Inferior parietal cortex (tissue), 1 donor: Measurements from ENCODE around the gene KCNT1.

Experiments
- DNase-seq: peaks from one replicate; pipeline ENCODE4 v3.0.0-alpha.2; 2016; ENCODE audit errors: extremely low spot score

The KCNT1 gene

DNA sequence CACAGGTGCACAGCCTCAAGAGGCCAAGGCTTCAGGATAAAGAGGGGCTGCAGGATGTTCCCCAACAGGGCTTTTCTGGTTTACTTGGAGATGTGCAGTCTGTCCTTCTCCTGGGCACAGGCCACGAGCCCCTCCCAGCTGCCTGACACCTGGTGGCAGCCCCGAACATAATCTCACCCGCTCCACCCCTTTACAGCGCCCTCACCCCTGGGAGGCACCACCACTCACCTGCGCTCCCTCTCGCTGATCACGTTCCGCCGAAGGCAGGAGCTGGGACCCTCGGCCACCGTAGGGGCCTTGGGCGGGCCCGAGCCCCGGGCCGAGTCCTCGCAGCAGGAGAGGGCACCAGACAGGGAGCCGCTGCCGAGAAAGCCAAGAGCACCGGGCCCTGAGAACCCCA lies 3.2 kb upstream of the KCNT1 start:
- DNase-seq = no peak

DNA sequence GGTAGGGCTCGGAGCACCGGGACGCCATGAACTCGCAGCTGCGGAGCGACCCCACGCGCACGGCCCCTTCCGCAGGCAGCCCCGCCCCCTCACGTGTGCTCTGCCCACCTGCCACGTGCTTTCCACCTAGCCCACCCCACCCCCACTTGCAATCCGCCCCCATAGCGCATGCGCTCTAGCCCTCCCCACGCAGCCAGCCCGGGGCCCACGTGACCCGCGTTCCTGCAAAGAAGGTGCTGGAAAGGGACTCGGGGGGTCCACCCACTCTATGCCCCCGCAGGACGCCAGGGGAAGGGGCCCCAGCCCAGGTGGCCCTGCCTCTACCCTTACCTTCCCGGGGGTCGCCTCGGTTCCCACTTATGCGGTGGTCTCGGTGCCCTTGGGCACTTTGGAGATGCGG lies 2.5 kb upstream of the KCNT1 start, which contains the start of gene SOHLH1:
TSS of gene SOHLH1 (minus strand) at position 42 of the 400 bp plus-strand sequence. CDS start at position 28, 14 bp downstream.
- no peak for DNase-seq

DNA sequence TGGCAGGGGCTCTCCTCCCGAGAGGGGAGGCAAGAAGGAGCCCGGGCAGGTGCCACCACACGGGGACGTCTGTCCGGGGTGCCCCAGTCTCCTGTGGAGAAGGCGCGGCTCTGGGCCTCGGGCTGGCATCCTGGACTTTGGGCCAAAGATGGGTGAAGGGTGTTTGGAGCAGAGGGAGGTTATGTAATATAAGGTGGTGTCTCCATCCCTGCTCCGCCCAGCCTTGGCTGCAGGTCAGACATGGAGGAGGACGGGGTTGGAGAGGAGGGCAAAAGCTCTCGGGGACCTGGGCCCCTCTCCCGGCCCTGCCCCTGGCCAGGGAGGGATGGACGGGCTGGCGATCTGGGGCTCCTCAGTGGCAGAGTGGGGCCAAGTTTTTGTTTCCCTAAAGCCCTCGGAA lies 1.5 kb upstream of the KCNT1 start:
- no peak for DNase-seq

DNA sequence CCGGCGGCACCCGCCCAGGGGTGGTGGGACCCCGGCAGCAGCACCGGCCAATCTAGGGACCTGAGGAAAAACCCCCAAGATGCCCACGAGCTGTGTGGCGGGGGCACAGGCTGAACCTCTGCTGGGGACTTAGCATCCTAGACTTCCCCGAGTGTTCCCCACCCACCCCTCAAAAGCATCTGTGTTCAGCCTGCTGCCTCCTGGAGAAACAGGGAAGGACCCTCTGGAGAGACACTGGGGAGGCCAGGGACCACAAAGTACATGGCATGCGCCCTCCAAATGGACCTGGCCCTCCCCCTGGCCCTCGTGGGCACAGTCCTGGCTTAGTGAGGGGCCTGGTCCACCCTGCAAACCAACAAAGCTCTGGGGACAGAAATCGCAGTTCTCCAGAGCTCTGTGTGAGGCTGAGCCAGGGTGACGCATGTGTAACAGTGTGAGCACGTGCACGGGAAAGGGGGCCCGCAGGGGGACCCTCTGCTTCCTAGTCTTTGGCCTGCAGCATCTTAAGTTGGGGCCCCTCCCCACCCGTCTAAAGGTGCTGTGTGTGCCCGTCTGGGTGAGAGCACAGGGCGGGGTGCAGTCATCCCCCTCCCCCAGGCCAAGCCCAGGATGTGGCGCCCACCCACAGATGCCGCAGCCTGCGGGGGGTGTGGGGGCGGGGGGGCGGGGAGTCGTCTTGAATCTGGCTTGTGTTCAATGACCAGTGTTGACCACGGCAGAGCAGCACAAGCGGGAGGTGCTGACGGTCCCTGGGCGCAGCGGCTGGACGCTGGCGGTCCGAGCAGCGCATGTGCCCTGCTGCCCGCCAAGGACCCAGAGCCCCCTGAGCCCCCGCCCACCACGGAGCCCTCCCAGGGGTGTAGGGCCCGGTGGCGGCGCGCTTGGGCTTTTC lies 672 bp upstream of the KCNT1 start:
- DNase-seq = no peak

DNA sequence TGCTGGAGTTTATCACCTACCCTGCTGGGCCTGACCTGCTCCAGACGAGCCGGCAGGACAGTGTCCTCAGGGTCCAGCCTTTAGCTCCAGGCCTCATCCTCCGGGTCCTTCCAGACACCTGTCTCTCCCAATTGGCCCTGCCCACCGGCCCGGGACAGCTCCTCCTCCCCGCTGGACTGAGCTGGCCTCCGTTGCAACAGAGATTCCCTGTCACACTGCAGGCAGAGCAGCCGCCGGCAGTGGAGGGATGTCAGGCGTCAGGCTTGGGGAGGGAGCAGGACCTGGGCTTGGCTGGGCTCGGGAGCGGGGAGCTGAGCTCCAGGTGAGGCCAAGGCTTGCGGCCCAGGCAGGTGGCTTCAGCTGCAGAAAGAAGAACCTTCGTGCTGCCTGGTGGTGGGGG lies 1.7 kb downstream of the KCNT1 start:
- DNase-seq = no peak

DNA sequence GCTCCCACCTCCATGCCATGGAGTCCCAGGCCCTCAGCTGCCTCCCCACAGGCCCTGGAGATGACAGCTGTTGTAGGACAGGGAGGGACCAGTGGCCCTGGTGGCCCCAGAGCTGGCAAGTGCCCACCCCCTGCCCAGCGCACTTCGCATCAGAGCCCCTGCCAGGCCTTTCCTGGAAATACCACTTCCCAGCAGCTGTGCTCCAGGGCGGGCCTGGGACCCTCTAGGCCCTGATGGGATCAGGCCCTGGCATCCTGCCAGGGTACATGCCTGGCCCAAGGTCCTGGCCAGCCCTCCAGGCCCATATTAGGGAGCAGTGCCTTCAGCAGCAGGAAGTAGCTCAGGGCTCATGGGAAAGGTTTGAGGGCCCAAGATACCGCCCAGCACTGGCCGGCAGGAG lies 2.5 kb downstream of the KCNT1 start:
- no peak for DNase-seq

DNA sequence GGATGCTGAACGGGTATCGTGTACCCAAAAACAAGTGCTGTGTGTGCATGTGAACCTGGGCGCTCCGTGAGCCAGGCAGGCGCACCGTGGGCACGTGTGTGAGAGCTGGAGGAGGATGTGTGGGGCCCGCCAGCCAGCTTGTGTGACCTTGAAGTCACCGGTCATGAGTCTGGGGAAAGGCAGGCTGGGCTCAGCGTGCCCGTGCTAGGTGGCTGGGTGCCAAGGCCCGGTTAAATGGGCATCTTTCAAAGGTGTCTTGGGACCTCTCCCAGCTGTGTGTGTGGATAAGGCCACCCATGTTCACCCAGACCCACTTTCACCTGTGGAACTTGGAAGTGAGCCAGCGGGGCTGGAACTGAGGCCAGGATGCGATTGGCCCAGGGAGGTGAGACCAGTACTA lies 3.4 kb downstream of the KCNT1 start:
- no peak for DNase-seq

DNA sequence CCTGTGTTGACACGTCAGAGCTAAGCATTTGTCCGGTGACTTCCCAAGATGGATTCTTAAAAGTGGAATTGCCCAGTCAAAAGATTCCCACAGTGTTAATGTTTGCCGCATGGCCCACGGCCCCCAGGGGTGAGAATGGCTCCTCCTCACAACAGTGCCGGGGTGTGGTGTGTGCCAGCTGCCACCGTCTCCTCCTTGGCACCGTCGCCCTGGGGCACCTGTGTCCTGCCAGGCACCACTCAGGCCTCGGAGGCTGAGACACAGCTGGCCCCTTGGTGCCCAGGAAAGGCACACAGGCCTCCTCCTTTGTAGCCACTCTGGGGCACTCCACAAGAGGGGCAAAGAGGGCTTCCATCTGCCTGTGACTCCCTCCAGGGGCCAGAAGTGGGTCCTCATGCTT lies 4.3 kb downstream of the KCNT1 start:
- DNase-seq = no peak

DNA sequence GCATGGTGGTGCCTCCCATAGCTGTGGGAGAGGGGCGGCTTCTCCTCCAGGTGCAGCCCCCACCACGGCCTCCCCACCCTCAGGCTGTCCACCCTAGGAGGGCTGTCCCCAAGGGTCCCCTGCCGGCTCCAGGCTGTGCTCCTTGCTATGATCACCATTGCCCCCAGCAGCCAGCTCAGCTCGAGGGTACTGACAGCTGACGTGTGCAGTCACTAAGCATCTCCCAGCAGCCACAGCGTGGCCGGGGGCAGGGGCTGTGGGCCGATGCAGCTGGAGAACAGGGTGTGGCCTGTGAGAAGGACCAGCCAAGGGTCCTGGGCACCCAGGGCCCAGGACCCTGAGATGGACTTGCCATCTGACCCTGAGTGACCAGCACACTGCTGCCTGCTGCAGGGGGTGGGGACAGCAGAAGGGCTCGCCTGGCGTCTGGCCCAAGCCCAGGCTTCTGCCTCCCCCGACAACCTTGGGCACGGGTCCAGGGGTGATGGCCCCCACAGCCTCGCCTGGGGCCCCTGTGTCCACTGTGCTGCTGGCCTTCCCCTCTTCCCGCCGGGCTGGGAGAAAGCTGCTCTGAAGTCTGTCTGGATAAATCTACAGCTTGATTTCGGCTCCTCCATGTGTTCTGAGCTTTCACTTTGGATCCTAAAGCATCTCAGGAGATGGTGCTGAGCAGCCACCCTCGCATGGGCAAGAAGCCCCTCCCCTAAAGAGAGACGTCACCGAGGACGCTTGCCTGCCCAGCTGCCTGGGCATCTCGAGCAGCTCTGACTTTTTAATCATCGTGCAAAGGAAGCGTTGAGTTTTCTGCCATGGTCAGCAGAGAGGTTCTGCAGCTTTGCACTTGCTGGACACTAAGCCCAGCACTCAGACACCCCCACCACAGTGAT lies 5.5 kb downstream of the KCNT1 start:
- no peak for DNase-seq

DNA sequence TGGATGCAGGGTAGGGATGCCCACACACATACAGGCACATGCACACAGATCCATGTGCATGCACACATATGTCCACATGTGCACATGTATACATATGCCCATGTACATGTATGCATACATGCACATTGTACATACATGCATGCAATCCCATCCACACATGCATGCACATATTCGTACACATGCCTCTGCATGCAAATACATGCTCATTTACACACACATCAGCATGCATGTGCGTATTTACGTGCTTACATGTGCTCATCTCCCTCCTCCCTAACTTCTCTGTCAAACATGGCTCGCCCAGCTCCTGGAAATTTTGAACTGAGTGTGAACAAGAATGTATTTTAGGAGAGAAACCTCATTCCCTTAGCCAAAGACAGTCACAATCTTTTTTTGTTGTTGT lies 6.2 kb downstream of the KCNT1 start:
- DNase-seq = no peak

DNA sequence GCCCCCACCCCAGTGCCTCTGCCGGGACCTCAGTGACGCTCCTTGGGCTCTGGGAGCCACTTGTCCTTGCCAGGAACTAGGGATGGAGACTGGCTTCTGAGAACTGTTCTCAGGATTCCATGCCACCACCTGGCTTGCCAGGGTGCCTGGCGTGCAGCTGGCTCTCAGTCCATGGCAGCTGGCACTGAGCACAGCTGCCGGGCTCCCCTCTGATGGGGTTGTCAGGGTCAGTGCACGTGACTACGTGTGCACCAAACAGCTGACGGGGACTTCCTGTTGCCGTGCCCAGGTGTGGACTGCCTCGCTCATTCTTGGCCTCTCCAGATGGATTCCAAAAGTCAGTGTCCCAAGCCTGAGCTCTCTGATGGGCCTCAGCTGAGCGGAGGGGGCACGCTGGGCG lies 9.4 kb downstream of the KCNT1 start:
- DNase-seq = no peak

DNA sequence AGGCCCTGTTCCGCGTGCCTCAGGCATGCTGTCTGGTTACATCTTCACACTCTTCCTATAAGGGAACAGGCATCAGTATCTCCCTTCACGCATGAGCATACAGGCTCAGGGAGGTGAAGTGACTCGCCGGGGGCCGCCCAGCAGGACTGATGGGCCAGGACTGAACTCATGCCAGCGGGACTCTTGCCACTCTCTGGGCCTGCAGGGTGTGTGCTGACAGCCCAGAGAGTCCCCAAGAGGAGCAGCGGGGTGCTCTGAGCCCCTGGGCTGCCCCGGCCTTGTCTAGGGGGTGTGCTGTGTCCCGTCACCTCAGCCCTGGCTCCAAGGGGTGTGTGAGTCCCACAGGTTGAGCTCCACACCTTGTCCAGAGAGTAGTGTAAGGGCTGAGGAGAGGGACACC lies 9.9 kb downstream of the KCNT1 start:
- no peak for DNase-seq

DNA sequence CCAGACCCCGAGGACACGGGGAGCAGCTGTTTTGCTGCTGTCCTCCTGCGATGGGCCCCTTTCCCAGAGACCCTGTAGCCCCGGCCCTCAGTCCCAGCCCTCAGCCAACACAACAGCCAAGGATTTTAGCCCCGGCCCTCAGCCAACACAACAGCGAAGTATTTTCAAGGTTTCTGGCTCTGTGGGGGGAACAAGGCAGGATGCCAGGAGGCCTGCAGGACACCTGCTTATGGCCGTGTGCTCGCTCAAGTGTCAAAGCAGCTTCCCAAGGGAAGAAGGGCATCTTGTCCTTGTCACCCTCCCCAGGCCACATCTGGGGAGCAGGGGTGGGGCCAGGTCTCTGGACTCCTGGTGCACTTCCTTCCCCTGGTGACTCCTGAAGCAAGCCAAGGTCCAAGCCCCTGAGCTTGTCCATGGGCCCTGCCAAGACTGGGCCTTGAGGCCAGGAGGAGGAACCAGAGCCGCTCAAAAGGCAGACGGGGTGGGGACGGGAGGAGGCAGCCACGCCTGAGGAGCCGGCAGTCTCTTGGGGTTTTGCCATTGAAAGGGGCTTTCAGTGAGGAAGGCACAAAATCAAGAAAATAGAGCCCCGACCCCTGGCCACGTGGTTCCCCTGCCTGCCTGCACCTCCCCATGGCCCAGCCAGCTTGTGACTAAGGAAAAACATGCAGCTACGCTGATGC lies 10.8 kb downstream of the KCNT1 start:
- no peak for DNase-seq

DNA sequence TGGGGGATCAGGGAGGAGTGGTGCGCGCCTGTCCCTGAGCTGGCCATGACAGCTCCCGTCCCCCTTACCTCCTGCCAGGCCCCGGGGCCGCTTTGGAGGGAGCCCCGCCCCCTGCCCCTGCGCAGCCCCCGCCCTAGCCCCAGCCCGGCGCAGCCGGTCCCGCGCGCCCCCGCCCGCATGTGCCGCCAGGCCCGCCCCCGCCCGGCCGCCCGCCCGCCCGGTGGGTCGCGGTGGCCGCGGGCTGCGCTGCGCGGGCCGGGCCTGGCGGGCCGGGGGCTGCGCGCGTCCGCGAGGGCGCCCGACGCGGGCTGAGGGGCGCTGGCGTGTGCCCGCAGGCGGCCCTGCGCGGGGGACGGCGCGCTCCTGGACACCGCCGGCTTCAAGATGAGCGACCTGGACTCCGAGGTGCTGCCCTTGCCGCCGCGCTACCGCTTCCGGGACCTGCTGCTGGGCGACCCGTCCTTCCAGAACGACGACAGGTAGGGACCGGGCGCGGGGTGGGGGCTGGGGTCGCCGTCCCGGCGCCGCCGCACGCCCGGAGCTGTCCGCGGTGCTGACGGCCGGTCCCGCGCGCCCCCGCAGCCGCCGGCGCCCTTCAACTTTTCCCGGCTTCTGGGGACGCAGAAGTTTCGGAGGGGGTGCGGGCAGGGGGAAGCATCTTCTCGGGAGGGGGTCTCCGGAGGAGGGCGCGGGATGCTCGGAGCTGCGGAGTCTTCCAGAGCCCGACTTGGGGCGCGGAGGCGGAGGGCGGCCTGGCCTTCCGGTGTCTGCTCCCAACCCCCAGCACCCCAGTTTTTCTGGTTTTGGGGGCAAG lies 12.5 kb downstream of the KCNT1 start:
- no peak for DNase-seq

DNA sequence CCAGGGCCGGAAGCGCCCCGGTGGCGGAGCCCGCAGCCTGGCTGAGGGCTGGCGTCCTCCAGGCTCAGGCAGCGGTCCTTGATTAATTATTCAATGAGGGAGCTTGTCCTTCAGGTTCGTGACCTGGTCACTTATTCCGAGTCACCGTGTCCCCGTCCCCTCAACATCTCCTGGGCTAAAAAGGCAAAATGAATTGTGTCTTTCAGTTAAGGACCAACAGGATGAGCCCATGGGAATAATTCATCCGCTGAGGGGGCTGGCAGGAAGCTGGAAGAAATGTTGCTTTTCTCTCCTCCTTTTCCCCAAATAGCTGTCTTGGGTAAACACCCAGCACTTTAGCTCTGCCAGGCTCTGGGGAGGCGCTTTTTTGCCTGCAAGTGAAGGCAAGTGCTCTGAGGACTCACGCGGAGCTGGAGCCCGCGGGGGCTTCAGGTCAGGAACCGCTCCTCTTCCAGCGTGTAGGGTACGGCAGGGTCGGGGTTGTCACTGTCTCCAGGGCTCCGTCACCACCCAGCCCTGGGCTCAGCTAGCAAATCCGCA lies 13.1 kb downstream of the KCNT1 start:
- no peak for DNase-seq

DNA sequence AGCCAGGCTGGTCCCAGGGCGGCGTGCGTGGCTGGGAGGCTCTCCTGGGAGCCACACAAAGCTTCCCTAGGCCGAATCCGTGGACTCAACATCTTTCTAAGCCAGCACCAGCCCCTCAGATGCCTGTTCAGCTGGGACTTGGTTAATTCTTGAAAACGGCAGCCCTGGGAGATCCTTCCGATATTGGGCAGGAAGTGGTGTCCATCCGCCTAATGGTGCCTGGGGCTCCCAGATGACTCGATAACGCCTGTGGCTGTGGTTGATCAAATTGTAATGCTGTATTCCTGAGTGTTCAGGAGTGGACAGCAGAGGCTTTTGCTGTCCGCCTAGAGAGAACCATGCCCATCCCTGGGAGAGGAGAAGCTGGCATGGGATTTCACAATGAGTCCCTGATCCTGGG lies 14.1 kb downstream of the KCNT1 start:
- no peak for DNase-seq

DNA sequence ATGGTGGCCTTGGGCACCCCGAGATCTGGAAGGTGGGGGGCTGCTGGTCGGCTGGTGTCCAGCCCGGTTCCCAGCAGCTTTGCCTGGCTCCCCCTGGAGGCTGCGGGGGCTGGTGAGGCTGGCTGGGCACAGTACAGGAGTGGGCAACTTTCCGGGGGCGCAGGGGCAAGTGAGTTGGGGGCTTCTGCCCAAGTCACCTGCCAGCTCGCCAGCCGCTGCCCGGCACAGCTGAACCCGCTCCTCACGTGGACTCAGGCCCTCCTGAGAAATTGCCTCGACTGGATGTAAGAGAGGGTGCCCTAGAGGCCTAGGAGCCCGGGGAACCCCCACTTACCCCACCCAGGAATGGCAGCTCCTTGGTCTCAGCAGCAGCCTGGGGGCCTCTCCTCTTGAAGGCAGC lies 15.4 kb downstream of the KCNT1 start:
- no peak for DNase-seq

DNA sequence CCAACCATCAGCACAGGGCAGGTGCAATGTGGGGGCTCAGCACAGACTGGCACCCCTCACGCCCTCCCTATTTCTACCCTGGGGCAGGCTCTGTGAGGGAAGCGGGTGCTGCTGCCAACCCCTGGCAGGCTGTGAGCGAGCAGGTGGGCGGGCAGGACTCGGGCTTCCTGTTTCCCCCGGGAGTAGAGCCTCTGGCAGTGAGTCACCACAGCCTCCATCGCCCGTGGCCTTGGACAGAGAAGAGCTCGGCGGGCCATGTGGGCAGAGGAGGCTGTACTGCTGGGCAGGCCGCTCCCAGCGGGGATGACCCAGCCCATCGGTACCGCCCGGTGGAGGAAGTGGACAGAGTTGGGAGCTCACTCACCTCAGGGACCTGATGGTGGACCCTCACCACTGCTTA lies 16.6 kb downstream of the KCNT1 start:
- no peak for DNase-seq

DNA sequence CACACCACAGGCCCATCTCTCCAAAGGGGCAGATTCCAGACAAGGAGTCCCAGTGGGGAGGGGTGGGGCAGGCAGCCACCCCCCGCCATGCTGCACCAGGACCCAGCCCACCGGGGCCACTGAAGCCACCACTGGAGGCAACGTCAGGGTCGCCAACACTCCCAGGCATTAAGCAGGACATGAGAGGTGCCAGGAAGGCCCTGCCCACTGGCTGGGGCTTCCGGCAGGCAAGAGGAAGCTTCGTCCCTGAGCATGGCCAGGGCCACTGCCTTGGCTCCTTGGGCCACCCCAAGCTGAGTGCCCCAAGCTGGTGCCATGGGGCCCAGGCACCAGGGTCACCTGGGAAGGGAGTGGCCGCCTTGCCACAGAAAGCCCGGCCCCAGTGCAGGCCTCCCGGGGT lies 17.5 kb downstream of the KCNT1 start:
- no peak for DNase-seq

DNA sequence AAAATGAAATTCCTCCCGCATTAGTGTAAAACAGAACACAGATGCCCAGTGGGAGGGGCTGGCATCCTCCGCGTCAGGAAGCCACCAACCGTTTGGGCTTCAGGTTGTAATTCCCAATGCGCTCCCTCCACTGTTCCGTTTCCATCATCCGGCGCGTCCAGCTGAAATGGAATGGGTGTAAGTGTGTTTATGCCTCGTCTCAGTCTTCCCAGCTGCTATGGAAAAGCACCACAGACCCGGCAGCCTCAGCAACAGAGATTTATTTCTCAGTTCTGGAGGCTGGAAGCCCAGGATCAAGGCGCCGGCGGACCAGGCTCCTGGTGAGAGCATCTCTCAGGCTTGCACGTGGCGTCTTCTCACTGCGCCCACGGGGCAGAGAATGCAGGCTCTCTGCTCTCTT lies 20.4 kb downstream of the KCNT1 start:
- no peak for DNase-seq

DNA sequence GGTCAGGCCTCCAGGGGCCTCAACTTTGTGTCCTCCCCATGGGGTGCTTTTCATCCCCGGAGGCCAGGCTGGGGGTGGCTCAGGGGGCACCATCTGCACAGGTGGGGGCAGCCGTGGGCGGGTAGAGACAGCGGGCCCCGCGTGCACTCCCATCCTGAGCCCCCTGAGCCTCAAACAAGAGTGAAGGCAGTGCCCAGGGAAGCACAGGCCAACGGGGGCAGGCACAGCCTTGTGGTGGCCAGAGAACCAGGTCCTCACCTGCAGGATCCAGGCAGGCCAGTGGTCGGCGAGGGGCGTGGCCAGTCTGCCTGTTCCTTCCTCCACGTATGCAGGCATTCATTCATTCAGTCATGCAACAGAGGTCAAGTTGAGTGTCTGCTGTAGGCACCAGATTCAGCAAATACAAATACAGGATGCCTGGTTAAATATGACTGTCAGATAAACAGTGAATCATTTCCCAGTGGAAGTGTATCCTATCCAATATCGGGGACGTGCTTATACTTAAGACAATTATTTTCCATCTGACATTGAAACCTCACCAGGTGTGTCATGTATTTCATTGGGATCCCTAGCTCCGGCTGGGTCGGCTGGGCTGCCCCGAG lies 22.3 kb downstream of the KCNT1 start:
- no peak for DNase-seq
